Measurements from ENCODE around the gene BATF3. TPM values are rescaled to one million over a fixed set of nuclear protein-coding genes. Genes with fewer than 3 reads are reported as not detected.

Gene BATF3
- total RNA-seq, 6 experiments from 2014 or later, result 0.68 to 2.7 (median 1.2) TPM; not detected in 3

- DNase-seq (no peak), ATAC-seq (no peak)
- Histone ChIP-seq H3K36me3 (no peaks in the 10 kb centered on the region), H3K4me3 (no peak overlapping the region), H3K27ac (peak overlapping the region; percentile 33 to 79 (median 55)), H3K4me1 (no peaks in the 10 kb centered on the region), H3K27me3 (no peaks in the 10 kb centered on the region), H3K9me3 (no peaks in the 10 kb centered on the region)
- intact Hi-C loops (cut with DNase I), result no loop called here
- WGBS (ENCODE audit: insufficient coverage, low coverage, low lambda C conversion rate, missing lambda C conversion rate), result 75% methylated on average over 5 of the region's 5 CpGs
- no peak for TF ChIP-seq CTCF (IDR thresholded peaks at IDR 0.05)
- TF ChIP-seq POLR2A (IDR thresholded peaks at IDR 0.05), result no peak
These were observed 31.2 kb downstream of the BATF3 start for GRCh38 chr1:212668477-212668876.

- ATAC-seq (peak; percentile 36 to 64 (median 50)), DNase-seq (no peak)
- intact Hi-C loops (cut with DNase I), result no loop called here
- H3K36me3 ChIP-seq, result no peaks in the 10 kb centered on the region
- H3K4me3 ChIP-seq, result no peak overlapping the region
- WGBS (ENCODE audit: insufficient coverage, low coverage, low lambda C conversion rate, missing lambda C conversion rate), result 46% methylated on average over 8 of the region's 9 CpGs
- H3K4me1 ChIP-seq, result no peaks in the 10 kb centered on the region
- H3K27ac ChIP-seq, result peak overlapping the region in 2 of 3 donors; percentile 55 to 79
- no peaks in the 10 kb centered on the region for H3K9me3 ChIP-seq
- TF ChIP-seq CTCF (IDR thresholded peaks at IDR 0.05) (no peak), POLR2A (IDR thresholded peaks at IDR 0.05) (no peak)
- no peaks in the 10 kb centered on the region for H3K27me3 ChIP-seq
These were observed 32.2 kb downstream of the BATF3 start for GRCh38 chr1:212667223-212668139.

- WGBS (ENCODE audit: insufficient coverage, low coverage, low lambda C conversion rate, missing lambda C conversion rate), result 73% methylated on average over 7 of the region's 10 CpGs
These were observed 33.4 kb downstream of the BATF3 start for GRCh38 chr1:212666116-212666775.

More at GRCh38 chr1:212666116-212666775, 33.4 kb downstream of the BATF3 start:
- H3K4me1 ChIP-seq, result no peaks in the 10 kb centered on the region
- DNase-seq, result no peak
- H3K4me3 ChIP-seq, result no peak overlapping the region
- TF ChIP-seq CTCF (IDR thresholded peaks at IDR 0.05), result no peak
- TF ChIP-seq POLR2A (IDR thresholded peaks at IDR 0.05), result no peak
- no peak for ATAC-seq
- H3K27me3 ChIP-seq, result no peaks in the 10 kb centered on the region
- no peak overlapping the region for H3K27ac ChIP-seq
- intact Hi-C loops (cut with DNase I), result no loop called here
- no peaks in the 10 kb centered on the region for H3K9me3 ChIP-seq
- no peaks in the 10 kb centered on the region for H3K36me3 ChIP-seq
